B cell (primary cell): ENCODE data around the gene ZNF827.

ENCODE experiments used
- EZH2 ChIP-seq: IDR thresholded peaks from 2 replicates; pipeline ENCODE4 v1.6.1; 2012; ENCODE audit warnings: borderline replicate concordance, low read depth, mild to moderate bottlenecking, moderate library complexity, low read length; ENCODE audit not compliant: insufficient read depth, poor library complexity, severe bottlenecking
- TF ChIP-seq, protein P1 (sequence below): fragments of 200-600 bp; IDR thresholded peaks from one replicate; pipeline ENCODE4 v1.8.0; 2022; ENCODE audit warnings: antibody characterized with exemption, mild to moderate bottlenecking

DNA sequence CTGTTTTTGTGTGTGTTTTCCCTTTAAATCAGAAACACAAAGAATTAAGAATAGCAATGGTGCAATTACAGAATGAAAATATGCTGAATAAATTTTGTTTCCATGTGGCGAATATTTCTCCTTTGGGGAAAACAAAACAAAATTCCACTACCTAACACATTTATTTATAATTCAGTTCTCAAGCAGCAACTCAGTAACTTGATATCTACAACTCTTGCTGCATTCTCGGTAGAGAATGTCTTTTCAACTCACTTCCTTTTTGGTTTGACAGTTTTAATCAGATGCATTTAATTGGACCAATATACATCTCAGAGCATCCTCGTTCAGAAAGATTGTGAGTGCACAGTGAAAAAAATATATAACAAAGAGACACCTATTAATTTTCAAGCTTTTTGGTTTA, 30.8 kb downstream of the ZNF827 start:
- TF ChIP-seq, protein P1, sequence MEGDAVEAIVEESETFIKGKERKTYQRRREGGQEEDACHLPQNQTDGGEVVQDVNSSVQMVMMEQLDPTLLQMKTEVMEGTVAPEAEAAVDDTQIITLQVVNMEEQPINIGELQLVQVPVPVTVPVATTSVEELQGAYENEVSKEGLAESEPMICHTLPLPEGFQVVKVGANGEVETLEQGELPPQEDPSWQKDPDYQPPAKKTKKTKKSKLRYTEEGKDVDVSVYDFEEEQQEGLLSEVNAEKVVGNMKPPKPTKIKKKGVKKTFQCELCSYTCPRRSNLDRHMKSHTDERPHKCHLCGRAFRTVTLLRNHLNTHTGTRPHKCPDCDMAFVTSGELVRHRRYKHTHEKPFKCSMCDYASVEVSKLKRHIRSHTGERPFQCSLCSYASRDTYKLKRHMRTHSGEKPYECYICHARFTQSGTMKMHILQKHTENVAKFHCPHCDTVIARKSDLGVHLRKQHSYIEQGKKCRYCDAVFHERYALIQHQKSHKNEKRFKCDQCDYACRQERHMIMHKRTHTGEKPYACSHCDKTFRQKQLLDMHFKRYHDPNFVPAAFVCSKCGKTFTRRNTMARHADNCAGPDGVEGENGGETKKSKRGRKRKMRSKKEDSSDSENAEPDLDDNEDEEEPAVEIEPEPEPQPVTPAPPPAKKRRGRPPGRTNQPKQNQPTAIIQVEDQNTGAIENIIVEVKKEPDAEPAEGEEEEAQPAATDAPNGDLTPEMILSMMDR: no peak
- no peak for TF ChIP-seq EZH2
